AG20443 (cell line): ENCODE data around the gene SST.

Experiments
- DNase-seq: peaks from one replicate; pipeline ENCODE4 v3.0.0; 2012; ENCODE audit warnings: low spot score, mixed read lengths

Gene SST

GRCh38 chr3:187629711-187630110 is 40.5 kb downstream of the SST start:
- peak; percentile 75 for DNase-seq

GRCh38 chr3:187628169-187628568 is 42.0 kb downstream of the SST start:
- DNase-seq = no peak

- no peak for DNase-seq
These were observed 43.6 kb downstream of the SST start for GRCh38 chr3:187626581-187626980.

- peak; percentile 34 for DNase-seq
These were observed 45.6 kb downstream of the SST start for GRCh38 chr3:187624588-187624987.

DNA sequence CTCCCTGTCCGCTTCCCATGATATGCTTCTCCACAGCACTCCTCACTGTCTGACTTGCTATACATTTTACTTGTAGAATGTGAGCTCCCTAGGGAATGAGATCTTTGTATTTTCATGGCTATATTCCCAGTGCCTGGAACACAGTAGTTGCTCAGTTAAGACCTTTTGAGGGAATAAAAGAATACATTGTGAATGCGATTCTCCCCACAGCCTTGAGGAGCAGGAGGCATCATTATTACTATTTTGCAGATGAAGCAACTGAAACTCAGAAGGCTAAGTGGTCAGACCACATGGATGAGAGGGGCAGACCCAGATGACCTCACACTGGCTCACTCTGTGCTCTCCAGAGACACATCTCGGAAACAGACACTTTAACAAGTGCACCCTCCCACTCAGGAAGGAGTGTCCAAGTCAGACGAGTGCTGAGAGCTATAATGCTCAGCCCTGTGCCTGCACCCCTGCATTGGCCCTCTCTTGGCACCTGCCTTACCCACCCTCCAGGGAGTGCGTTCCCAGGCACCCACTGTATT is 46.8 kb downstream of the SST start:
- DNase-seq = peak; percentile 18

GRCh38 chr3:187621881-187622280 is 48.3 kb downstream of the SST start:
- DNase-seq = no peak

DNA sequence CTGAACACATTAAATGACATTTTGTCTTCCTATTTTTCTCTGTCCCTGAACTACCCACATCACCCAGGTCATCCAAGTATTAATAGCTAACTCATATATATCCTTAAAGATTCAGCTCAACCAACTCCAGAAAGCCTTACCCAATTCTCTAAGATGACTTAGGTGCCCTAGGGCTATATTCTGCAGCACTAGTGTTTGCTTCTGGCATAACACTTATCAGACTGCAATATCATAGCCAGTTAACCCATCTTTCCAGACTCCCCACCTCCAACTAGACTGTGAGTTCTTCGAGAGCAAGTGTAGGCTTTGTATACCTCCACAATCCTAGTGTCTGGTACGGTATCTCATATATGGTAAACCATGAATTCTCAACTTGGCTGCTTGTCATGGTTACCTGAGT is 50.7 kb downstream of the SST start:
- DNase-seq = no peak
